Tibial nerve (tissue), 3 donors: ENCODE data around the gene ARMC9.

Experiments
- POLR2A ChIP-seq, 2 donors: fragments of 450-650 bp; IDR thresholded peaks; one replicate each; pipeline ENCODE4 v1.6.1; 2017; ENCODE audit warnings: antibody characterized with exemption in 2 of 2, mild to moderate bottlenecking in 2 of 2, moderate library complexity in 2 of 2
- TF ChIP-seq, protein P1 (sequence below), 5 experiments: fragments of 200-600 bp in 3 of 5; fragments of 450-650 bp in 2 of 5; sonication (generic) in 3 of 5; IDR thresholded peaks; one replicate each; pipeline ENCODE4 v1.5.1; 2016 to 2019; ENCODE audit warnings: antibody characterized with exemption in 5 of 5, mild to moderate bottlenecking in 3 of 5, moderate library complexity in 2 of 5

- TF ChIP-seq, protein P1, sequence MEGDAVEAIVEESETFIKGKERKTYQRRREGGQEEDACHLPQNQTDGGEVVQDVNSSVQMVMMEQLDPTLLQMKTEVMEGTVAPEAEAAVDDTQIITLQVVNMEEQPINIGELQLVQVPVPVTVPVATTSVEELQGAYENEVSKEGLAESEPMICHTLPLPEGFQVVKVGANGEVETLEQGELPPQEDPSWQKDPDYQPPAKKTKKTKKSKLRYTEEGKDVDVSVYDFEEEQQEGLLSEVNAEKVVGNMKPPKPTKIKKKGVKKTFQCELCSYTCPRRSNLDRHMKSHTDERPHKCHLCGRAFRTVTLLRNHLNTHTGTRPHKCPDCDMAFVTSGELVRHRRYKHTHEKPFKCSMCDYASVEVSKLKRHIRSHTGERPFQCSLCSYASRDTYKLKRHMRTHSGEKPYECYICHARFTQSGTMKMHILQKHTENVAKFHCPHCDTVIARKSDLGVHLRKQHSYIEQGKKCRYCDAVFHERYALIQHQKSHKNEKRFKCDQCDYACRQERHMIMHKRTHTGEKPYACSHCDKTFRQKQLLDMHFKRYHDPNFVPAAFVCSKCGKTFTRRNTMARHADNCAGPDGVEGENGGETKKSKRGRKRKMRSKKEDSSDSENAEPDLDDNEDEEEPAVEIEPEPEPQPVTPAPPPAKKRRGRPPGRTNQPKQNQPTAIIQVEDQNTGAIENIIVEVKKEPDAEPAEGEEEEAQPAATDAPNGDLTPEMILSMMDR (IDR thresholded peaks at IDR 0.05): no peak
- no peak for TF ChIP-seq POLR2A (IDR thresholded peaks at IDR 0.05)
Observed at GRCh38 chr2:231399046-231399852, 200.8 kb downstream of the ARMC9 start.
